DMS 273 treated with DMSO at 0.1 percent for 48 hours (cell line): ENCODE data around the gene PBXIP1.

ENCODE experiments used
- DNase-seq: peaks from one replicate; lab custom pipeline; 2025; lab: John Stamatoyannopoulos, UW

The PBXIP1 gene

GRCh38 chr1:154972517-154973343 is 16.8 kb upstream of the PBXIP1 start:
- no peak for DNase-seq

DNA sequence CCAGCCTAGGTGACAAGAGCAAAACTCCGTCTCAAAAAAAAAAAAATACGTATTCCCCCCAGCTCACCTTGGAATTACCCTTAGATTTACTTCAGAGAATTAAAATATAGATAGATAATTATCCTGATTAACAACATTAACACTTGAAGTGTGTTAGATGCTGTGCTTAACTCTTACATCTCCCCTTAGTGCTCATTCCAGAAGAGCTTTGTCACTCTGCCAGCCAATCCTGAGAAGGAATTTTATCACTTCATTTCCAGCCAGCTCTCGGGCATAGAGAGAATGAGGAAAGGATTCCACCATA is 16.3 kb upstream of the PBXIP1 start:
- no peak for DNase-seq

DNA sequence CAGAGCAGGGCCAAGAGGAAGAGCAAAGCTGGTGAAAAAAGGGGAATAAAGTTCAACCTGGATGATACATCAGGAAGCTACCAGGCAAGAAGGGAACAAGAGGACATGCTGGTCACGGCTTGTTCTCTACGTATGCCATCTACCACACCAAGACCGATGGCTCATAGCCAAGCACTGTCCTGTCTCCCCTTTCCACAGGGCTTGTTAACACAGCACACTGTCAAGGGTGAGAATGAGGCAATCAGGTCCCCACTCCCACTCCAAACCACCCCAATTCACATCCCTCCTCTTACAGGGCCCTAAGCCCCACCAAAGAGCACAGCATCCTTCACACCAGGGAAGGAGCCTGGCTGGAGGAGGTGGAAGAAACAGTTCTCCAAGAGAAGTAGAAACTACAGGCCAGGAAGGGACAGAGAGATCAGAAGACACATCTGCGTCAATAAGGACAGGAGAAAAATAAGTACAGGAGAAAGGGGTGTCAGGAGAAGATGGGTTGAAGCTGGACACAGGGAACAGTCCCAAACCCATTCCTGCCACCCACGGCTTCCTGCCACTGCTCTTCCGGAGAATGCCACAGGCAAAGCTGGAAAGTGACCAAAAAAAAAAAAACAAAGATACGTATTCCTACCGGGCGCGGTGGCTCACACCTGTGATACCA is 15.6 kb upstream of the PBXIP1 start:
- no peak for DNase-seq

DNA sequence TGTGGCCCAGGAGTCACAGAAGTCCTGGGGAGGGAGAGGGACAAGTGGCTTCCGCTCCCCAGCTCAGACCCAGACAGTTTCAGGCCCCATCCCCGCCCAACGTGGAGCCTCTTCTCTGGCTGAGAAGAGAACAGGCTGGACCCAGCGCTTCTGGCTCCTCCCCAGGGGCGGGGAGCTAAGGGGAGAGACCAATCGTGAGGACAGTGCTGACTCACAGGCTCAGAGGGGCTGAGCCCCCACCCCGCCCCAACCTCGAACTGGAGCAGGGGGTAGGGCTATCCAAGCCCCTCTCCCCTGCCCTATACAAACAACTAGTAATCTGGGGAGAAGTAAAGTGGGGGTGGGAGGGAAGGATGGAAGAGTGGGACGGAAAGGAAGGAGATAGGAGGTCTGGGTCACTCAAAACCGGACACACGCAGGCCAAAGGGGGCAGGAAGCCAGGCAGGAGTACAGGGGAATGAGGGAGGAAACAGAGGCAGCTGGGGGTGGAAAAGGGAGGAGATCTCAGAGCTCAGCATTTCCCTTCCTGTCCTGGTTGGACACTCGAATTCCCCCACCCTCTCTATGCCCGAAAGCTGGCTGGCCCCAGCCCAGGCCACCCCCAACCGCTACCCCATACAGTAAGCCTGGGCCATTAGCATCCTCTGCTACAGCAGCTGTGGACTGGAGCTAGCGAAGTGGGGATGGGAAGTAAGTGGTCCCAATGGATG is 14.9 kb upstream of the PBXIP1 start, which contains the start of gene SHC1:
SHC1 (minus strand) TSS at position 117 of the 710 bp plus-strand sequence. CDS start 221 bp downstream, outside the sequence.
- peak; percentile 23 for DNase-seq

GRCh38 chr1:154969860-154970452 is 14.1 kb upstream of the PBXIP1 start:
- no peak for DNase-seq

- DNase-seq = no peak
These were observed 13.3 kb upstream of the PBXIP1 start for GRCh38 chr1:154969246-154969645.

- no peak for DNase-seq
These were observed 12.8 kb upstream of the PBXIP1 start for GRCh38 chr1:154968731-154969130.

DNA sequence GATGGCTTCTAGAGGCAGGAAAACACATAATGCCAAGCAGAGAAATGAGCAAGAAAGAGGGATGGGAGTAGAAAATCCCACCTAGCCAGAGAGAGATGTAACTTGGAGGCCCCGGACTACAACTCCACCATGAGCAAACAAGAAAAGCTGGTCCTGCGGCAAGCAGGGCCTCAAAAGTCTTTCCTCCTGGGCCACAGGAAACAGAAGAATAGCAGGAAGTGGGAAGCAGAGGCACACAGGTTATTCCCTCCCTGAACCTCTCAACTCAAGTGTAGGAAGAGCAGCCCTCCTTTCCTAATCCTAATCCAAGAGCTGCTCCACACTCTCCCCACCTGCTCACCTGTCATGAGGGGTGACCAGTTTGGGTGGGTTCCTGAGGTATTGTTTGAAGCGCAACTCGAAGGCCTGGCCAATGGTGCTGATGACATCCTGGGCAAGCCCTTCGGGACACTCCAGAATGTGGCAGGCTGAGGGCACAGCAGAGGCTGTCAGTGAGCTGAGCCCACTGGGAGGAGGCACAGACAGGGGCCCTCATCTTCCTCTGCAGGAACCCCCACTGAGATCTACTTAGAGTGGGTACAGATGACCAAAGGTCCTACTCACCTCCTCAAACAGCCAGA is 11.5 kb upstream of the PBXIP1 start:
- no peak for DNase-seq

DNA sequence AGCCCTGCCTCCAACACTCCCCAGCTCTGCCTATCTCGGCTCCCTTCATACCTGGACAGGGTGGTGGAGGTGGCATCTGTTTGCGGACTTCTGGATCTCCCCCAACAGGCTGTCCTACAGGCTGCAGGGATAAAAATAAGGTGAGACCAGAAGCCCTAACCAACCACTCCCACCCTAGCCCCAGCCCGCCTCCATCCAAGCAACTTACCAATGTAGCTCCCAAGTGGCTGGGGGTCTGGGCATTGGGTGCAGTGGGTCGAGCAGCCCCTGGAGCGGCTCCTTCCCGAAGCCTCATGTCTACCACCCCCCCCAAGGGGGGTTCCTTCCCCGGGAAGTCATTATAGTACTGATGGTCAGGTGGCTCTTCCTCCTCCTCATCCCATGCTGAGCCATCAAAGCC is 10.2 kb upstream of the PBXIP1 start:
- no peak for DNase-seq

DNA sequence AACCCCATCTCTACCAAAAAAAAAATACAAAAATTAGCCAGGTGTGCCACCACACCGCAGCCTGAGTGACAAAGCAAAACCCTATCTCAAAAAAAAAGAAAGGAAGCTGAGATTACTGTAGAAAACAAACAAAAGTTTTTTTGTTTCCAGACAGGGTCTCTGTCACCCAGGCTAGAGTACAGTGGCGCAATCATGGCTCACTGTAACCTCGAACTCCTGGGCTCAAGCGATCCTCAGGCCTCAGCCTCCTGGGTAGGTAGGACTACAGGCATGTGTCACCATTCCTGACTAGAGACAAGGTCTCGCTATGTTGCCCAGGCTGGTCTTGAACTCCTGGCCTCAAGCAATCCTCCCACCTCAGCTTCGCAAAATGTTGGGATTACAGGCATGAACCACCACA is 8.5 kb upstream of the PBXIP1 start:
- DNase-seq = no peak

GRCh38 chr1:154963643-154964042 is 7.7 kb upstream of the PBXIP1 start:
- DNase-seq = no peak

GRCh38 chr1:154962795-154963330 is 7.0 kb upstream of the PBXIP1 start:
- no peak for DNase-seq

GRCh38 chr1:154962156-154962749 is 6.4 kb upstream of the PBXIP1 start:
- no peak for DNase-seq

DNA sequence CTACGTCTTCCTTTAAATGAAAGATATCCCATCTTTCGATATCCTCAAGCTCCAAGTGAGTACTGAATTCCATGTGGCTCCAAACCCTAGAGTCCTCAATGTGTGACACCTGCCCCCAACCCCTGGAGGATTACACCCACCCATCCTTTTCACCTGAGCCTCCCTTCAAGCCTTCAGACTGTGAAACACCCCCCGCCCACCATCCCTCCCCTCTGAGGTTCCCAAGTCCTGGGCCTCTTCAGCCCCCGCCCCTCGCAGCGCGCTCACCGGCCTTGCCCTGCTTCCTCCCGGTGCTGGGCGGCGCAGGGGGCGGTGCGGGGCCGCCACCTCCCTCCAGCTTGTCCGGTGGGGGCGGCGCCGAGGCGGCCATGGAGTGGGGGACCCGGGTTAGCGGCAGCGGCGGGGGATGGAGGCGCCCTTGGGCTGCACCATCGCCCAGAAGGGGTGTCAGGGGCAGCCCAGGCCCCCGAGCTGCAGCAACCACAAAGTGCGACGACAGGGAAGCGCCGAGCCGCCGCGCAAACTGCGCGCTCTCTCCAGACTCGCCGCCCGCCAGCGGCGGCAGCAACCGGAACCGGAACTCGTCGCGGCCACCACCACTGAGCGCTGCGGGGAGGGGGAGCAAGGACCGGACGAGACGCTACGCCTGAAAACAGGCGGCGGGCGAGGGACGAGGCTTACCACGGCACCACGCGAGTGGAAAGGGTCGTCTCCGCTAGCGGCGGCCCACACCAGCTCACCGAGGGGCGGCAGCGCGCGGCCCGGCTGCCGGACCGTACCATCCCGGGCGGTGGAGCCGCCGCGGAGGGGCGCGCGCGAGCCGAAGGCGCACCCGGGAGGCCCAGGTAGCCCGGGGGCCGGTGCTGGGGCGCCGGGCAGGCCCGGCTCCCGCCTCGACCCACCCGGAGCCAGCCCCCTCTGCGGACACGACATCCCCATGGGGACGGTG is 5.6 kb upstream of the PBXIP1 start, which contains the start of gene PYGO2:
PYGO2 (minus strand) TSS at position 576 of the 949 bp plus-strand sequence; CDS start at position 370, 206 bp downstream.
- peak; percentile 44 for DNase-seq

DNA sequence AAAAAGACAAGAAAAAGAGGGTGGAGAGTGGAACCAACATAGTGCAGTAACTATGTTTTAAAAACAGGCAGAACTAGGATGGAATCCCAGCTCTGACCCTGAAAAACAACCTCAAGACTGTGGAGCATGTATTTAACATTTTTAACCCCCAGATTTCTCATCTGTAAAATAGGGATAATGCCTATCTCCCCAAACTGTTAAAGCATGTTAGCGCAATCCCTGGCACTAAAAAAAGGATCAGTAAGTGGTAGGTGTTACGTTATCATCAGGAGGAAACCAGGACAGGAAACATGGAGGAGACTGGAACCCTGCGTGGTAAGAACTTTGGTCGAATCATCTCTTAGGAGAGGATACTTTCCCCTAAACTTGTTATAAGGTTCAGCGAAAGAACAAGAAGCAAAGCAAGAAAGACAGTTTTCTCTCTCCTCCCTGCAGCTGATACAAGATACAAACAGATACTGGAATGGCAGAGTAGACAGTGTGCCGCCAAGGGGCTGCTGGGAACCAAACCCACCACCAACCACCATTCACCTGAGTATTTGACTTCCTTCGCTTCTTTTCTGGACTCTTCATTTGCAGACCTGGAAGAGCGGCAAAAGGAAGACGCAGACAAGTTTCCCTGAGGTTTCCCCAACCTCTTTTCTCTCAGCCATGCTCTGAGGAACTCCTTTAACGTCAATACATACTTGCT is 4.7 kb upstream of the PBXIP1 start:
- DNase-seq = no peak

GRCh38 chr1:154959426-154959780 is 3.5 kb upstream of the PBXIP1 start:
- no peak for DNase-seq

GRCh38 chr1:154958681-154959425 is 3.0 kb upstream of the PBXIP1 start:
- DNase-seq = no peak

- DNase-seq = no peak
These were observed 2.1 kb upstream of the PBXIP1 start for GRCh38 chr1:154958036-154958435.

GRCh38 chr1:154957091-154957657 is 1.3 kb upstream of the PBXIP1 start:
- no peak for DNase-seq
